K562 (cell line): ENCODE measurements around the gene LUC7L. TPM values are rescaled to one million over a fixed set of nuclear protein-coding genes. Genes with fewer than 3 reads are reported as not detected.

Source experiments
- CCNT2 ChIP-seq: IDR thresholded peaks from 2 replicates; pipeline ENCODE4 v1.6.1; 2011; ENCODE audit warnings: borderline replicate concordance, low read depth, mild to moderate bottlenecking, moderate library complexity, mixed read lengths, low read length; ENCODE audit not compliant: insufficient read length; ENCODE audit errors: extremely low read depth
- DMBX1 ChIP-seq: fragments of 250-450 bp; sonication (Bioruptor Pico); IDR thresholded peaks from 2 replicates; pipeline ENCODE4 v1.8.0; 2022; ENCODE audit warnings: inconsistent platforms, mild to moderate bottlenecking, moderate library complexity, borderline replicate concordance
- GATAD2B ChIP-seq: fragments of 450-650 bp; IDR thresholded peaks from 2 replicates; pipeline ENCODE4 v1.6.1; 2017; ENCODE audit warnings: mild to moderate bottlenecking, borderline replicate concordance
- IRF2 ChIP-seq: sonication (generic); formaldehyde crosslinking; IDR thresholded peaks from 2 replicates; pipeline ENCODE4 v1.8.1; 2022; ENCODE audit warnings: mild to moderate bottlenecking, missing genetic modification reagents
- MECOM ChIP-seq: fragments of 250-450 bp; sonication (Bioruptor Pico); IDR thresholded peaks from 2 replicates; pipeline ENCODE4 v1.8.0; 2022; ENCODE audit warnings: inconsistent platforms
- POU5F1 ChIP-seq: fragments of 150-350 bp; IDR thresholded peaks from 2 replicates; pipeline ENCODE4 v1.6.1; 2014; ENCODE audit warnings: borderline replicate concordance, low read length, low read depth, mild to moderate bottlenecking; ENCODE audit not compliant: partially characterized antibody
- RB1 ChIP-seq: fragments of 450-650 bp; IDR thresholded peaks from 2 replicates; pipeline ENCODE4 v1.6.1; 2017; ENCODE audit warnings: low read depth, mild to moderate bottlenecking
- SIN3A ChIP-seq, 2 experiments: fragments of 150-350 bp in 1 of 2; IDR thresholded peaks; 2 replicates each; pipeline ENCODE4 v1.6.1; 2011 to 2016; ENCODE audit warnings: borderline replicate concordance in 2 of 2, low read depth in 2 of 2, low read length in 2 of 2, mild to moderate bottlenecking in 2 of 2, moderate library complexity in 2 of 2; ENCODE audit not compliant: control insufficient read depth in 1 of 2
- SMAD4 ChIP-seq: fragments of 250-450 bp; sonication (Bioruptor Pico); conservative IDR thresholded peaks from 2 replicates; pipeline ENCODE4 v1.8.0; 2021; ENCODE audit warnings: inconsistent platforms, mild to moderate bottlenecking, moderate library complexity
- SMARCA5 ChIP-seq: fragments of 450-650 bp; IDR thresholded peaks from 2 replicates; pipeline ENCODE4 v1.6.1; 2016
- SMC3 ChIP-seq: conservative IDR thresholded peaks from 2 replicates; pipeline ENCODE4 v1.6.1; 2011; ENCODE audit warnings: low read depth, low read length, improper control_type of control experiment; ENCODE audit not compliant: insufficient read depth
- SP2 ChIP-seq: IDR thresholded peaks from 2 replicates; pipeline ENCODE4 v1.6.1; 2011; ENCODE audit warnings: mild to moderate bottlenecking, low read depth, low read length, moderate library complexity; ENCODE audit not compliant: poor library complexity, severe bottlenecking; ENCODE audit errors: extremely low read depth
- SRSF1 ChIP-seq: fragments of 200-400 bp; formaldehyde crosslinking; IDR thresholded peaks from 2 replicates; pipeline ENCODE4 v1.6.1; 2017; ENCODE audit warnings: mild to moderate bottlenecking, low read depth, low read length, moderate library complexity
- TBP ChIP-seq: optimal IDR thresholded peaks from 2 replicates; pipeline ENCODE3; 2011; ENCODE audit warnings: low read depth, low read length, improper control_type of control experiment
- polyA plus RNA-seq, 8 experiments: library from polyadenylated mRNA; depleted of rRNA in 4 of 8; stranded (reverse) in 5 of 8; unstranded in 3 of 8; fragments of >200 nt; fragmentation: Nextera tagmentation in 2 of 8; fragmentation: Illumina TruSeq in 1 of 8; extraction: Ambion mirVana in 2 of 8; extraction: Trizol in 1 of 8; gene quantifications; 2 replicates each; pipeline versions ENCODE4 v1.2.1 to v1.2.3, GENCODE V29; 2011 to 2014; ENCODE audit warnings: inconsistent platforms in 1 of 8, missing spikeins in 1 of 8
- total RNA-seq, 7 experiments: library from RNA; depleted of rRNA in 6 of 7; stranded (reverse); fragments of >200 nt in 6 of 7; fragmentation: Illumina TruSeq in 2 of 7; extraction: Trizol in 2 of 7; gene quantifications; 2 replicates each; pipeline versions ENCODE4 v1.2.1 to v1.2.3, GENCODE V29; 2011 to 2021; ENCODE audit warnings: low replicate concordance in 1 of 7
- TF ChIP-seq, protein P1 (sequence below): sonication (generic); formaldehyde crosslinking; IDR thresholded peaks from 2 replicates; pipeline ENCODE4 v1.8.1; 2023; ENCODE audit warnings: mild to moderate bottlenecking, missing genetic modification reagents
- TF ChIP-seq, protein P2 (sequence below), 2 experiments: fragments of 450-650 bp; formaldehyde crosslinking in 1 of 2; IDR thresholded peaks; 2 replicates each; pipeline versions ENCODE4 v1.4.0 to v1.6.1; 2014 to 2020; ENCODE audit warnings: mild to moderate bottlenecking in 2 of 2, borderline replicate concordance in 1 of 2, low read depth in 1 of 2

The LUC7L gene
- total and polyA plus RNA-seq, 9 of the 15 experiments (the other 6 are each of a cell fraction or from before 2014, with no cell fraction given): 1.7 to 93.3 (median 59.5) TPM

DNA sequence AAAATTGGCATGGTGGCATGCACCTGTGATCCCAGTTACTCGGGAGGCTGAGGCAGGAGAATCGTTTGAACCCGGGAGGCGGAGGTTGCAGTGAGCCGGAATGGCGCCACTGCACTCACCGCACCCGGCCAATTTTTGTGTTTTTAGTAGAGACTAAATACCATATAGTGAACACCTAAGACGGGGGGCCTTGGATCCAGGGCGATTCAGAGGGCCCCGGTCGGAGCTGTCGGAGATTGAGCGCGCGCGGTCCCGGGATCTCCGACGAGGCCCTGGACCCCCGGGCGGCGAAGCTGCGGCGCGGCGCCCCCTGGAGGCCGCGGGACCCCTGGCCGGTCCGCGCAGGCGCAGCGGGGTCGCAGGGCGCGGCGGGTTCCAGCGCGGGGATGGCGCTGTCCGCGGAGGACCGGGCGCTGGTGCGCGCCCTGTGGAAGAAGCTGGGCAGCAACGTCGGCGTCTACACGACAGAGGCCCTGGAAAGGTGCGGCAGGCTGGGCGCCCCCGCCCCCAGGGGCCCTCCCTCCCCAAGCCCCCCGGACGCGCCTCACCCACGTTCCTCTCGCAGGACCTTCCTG lies 49.1 kb downstream of the LUC7L start, which contains the start of gene HBQ1 (continued):
- peak in 1 of 2 experiments; percentile 62; a peak in 1 of 4 replicates for TF ChIP-seq SIN3A (IDR thresholded peaks at IDR 0.05; ENCODE audit: borderline replicate concordance in 2 of 2, control insufficient read depth in 1 of 2, low read depth in 2 of 2, low read length in 2 of 2)
- TF ChIP-seq RB1: peak; percentile 87
- TF ChIP-seq CCNT2: peak; percentile 67
- TF ChIP-seq, protein P1, sequence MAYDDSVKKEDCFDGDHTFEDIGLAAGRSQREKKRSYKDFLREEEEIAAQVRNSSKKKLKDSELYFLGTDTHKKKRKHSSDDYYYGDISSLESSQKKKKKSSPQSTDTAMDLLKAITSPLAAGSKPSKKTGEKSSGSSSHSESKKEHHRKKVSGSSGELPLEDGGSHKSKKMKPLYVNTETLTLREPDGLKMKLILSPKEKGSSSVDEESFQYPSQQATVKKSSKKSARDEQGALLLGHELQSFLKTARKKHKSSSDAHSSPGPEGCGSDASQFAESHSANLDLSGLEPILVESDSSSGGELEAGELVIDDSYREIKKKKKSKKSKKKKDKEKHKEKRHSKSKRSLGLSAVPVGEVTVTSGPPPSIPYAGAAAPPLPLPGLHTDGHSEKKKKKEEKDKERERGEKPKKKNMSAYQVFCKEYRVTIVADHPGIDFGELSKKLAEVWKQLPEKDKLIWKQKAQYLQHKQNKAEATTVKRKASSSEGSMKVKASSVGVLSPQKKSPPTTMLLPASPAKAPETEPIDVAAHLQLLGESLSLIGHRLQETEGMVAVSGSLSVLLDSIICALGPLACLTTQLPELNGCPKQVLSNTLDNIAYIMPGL (CRISPR knock-in tag): peak; percentile 40; the same call in 1 of the 2 replicates
- no peak for TF ChIP-seq IRF2 (CRISPR knock-in tag)
- TF ChIP-seq MECOM (CRISPR knock-in tag): 0 out of 2 replicates have a peak, but pooled peaks have one; percentile 4
- no peak for TF ChIP-seq POU5F1
- peak; percentile 53; the same call in 1 of the 2 replicates for TF ChIP-seq SMC3
- TF ChIP-seq SMARCA5: peak; percentile 50; the same call in 1 of the 2 replicates
- 0 out of 2 replicates have a peak, but pooled peaks have one; percentile 22 for TF ChIP-seq SMAD4 (CRISPR knock-in tag)
- no peak for TF ChIP-seq SRSF1
- TF ChIP-seq SP2: no peak
- peak; percentile 37 for TF ChIP-seq TBP
- TF ChIP-seq GATAD2B: peak; percentile 85
- 0 out of 2 replicates have a peak, but pooled peaks have one; percentile 23 for TF ChIP-seq DMBX1 (CRISPR knock-in tag)
- TF ChIP-seq, protein P2, sequence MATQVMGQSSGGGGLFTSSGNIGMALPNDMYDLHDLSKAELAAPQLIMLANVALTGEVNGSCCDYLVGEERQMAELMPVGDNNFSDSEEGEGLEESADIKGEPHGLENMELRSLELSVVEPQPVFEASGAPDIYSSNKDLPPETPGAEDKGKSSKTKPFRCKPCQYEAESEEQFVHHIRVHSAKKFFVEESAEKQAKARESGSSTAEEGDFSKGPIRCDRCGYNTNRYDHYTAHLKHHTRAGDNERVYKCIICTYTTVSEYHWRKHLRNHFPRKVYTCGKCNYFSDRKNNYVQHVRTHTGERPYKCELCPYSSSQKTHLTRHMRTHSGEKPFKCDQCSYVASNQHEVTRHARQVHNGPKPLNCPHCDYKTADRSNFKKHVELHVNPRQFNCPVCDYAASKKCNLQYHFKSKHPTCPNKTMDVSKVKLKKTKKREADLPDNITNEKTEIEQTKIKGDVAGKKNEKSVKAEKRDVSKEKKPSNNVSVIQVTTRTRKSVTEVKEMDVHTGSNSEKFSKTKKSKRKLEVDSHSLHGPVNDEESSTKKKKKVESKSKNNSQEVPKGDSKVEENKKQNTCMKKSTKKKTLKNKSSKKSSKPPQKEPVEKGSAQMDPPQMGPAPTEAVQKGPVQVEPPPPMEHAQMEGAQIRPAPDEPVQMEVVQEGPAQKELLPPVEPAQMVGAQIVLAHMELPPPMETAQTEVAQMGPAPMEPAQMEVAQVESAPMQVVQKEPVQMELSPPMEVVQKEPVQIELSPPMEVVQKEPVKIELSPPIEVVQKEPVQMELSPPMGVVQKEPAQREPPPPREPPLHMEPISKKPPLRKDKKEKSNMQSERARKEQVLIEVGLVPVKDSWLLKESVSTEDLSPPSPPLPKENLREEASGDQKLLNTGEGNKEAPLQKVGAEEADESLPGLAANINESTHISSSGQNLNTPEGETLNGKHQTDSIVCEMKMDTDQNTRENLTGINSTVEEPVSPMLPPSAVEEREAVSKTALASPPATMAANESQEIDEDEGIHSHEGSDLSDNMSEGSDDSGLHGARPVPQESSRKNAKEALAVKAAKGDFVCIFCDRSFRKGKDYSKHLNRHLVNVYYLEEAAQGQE (IDR thresholded peaks at IDR 0.05; ENCODE audit: borderline replicate concordance): peak; percentile 82
- TF ChIP-seq, protein P2 (CRISPR knock-in tag; IDR thresholded peaks at IDR 0.05; ENCODE audit: low read depth): 0 out of 2 replicates have a peak, but pooled peaks have one; percentile 43
